Peyer's patch (tissue), 4 donors: ENCODE measurements around the gene B4GALT7. TPM values are rescaled to one million over a fixed set of nuclear protein-coding genes. Genes with fewer than 3 reads are reported as not detected.
"Not testable (repeated sequence)": the region's sequence is repeated elsewhere in the genome, so short reads cannot be mapped to it uniquely, and the experiment has no call there.

ENCODE experiments used
- DNase-seq, 3 donors: peaks; one replicate each; pipeline ENCODE4 v3.0.0-alpha.2; 2017 to 2019
- H3K27ac ChIP-seq, 4 donors: fragments of 200-600 bp; sonication (generic); one replicate each; pipeline ENCODE4 v1.5.1; 2016 to 2019
- H3K27me3 ChIP-seq, 2 donors: fragments of 200-600 bp; sonication (generic); one replicate each; pipeline ENCODE4 v1.5.1; 2019
- H3K36me3 ChIP-seq, 3 donors: fragments of 200-600 bp; sonication (generic); one replicate each; pipeline ENCODE4 v1.5.1; 2016 to 2019
- H3K4me1 ChIP-seq, 4 donors: fragments of 200-600 bp; sonication (generic); one replicate each; pipeline ENCODE4 v1.5.1; 2016 to 2019
- H3K4me3 ChIP-seq, 4 donors: fragments of 200-600 bp; sonication (generic); 1 replicate in 3 of 4; 2 replicates in 1 of 4; pipeline ENCODE4 v1.5.1; 2016 to 2019; ENCODE audit warnings: mild to moderate bottlenecking in 1 of 4
- H3K9me3 ChIP-seq, 4 donors: fragments of 200-600 bp; sonication (generic); one replicate each; pipeline ENCODE4 v1.5.1; 2016 to 2019; ENCODE audit warnings: mild to moderate bottlenecking in 1 of 4
- POLR2A ChIP-seq, 2 donors: fragments of 450-650 bp; IDR thresholded peaks; one replicate each; pipeline ENCODE4 v1.5.1; 2017; ENCODE audit warnings: antibody characterized with exemption in 2 of 2, mild to moderate bottlenecking in 2 of 2, moderate library complexity in 2 of 2
- total RNA-seq, 4 donors: library from RNA; depleted of rRNA; stranded (reverse); fragments of >200 nt; gene quantifications; one replicate each; pipeline ENCODE4 v1.1.0, GENCODE V29; 2016
- TF ChIP-seq, protein P1 (sequence below), 6 experiments: fragments of 450-650 bp in 4 of 6; fragments of 200-600 bp in 2 of 6; sonication (generic) in 1 of 6; IDR thresholded peaks; one replicate each; pipeline ENCODE4 v1.5.1; 2017 to 2019; ENCODE audit warnings: antibody characterized with exemption in 6 of 6, mild to moderate bottlenecking in 3 of 6, moderate library complexity in 1 of 6

The B4GALT7 gene
- total RNA-seq, 4 donors from 2014 or later = 12.6 to 29.8 (median 21.9) TPM

DNA sequence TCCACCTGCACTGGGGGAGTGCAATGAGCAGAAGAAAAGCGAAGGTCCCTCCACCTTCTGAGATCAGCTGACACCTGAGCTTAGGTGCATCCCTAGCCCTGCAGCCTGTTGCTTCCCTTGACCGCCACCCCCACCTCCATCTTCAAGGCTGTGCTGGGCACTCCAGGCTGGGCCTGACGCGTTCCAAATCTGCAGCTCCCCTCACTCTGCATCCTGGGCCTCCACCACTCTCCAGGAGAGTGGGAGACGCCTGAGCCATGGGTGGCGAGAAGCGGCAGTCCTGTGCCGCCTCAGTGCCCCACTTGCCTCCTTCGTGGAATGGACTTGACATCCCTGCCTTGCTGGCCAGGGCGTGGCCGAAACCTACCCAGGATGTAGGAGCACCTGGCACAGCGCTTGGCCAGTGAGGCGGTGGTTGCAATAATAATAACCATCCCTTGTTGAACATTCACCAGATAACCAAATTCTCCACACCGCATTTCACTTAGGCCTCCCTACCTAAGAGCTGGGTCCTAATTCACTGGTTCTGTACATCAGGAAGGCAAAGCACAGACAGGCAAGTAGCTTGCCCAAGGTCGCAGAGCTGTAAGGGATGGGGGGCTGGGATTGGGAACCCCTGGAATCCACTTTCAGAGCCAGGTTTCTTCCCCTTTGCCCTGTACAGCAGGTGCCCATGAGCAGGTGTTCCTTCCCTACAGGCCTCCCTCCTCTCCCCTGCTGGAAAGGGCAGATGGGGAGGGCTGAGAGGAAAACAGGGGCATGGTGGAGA is 11.7 kb downstream of the B4GALT7 start:
- TF ChIP-seq, protein P1, sequence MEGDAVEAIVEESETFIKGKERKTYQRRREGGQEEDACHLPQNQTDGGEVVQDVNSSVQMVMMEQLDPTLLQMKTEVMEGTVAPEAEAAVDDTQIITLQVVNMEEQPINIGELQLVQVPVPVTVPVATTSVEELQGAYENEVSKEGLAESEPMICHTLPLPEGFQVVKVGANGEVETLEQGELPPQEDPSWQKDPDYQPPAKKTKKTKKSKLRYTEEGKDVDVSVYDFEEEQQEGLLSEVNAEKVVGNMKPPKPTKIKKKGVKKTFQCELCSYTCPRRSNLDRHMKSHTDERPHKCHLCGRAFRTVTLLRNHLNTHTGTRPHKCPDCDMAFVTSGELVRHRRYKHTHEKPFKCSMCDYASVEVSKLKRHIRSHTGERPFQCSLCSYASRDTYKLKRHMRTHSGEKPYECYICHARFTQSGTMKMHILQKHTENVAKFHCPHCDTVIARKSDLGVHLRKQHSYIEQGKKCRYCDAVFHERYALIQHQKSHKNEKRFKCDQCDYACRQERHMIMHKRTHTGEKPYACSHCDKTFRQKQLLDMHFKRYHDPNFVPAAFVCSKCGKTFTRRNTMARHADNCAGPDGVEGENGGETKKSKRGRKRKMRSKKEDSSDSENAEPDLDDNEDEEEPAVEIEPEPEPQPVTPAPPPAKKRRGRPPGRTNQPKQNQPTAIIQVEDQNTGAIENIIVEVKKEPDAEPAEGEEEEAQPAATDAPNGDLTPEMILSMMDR (IDR thresholded peaks at IDR 0.05) = no peak
- TF ChIP-seq POLR2A (IDR thresholded peaks at IDR 0.05) = no peak
- H3K36me3 ChIP-seq = no peaks in the 10 kb centered on the region
- no peaks in the 10 kb centered on the region for H3K27me3 ChIP-seq
- H3K4me1 ChIP-seq = peaks cover 0 to 14% (median 4%) of the 10 kb centered on the region in 4 donors
- no peaks in the 10 kb centered on the region for H3K9me3 ChIP-seq
- no peak for DNase-seq
- no peak overlapping the region for H3K4me3 ChIP-seq
- no peak overlapping the region for H3K27ac ChIP-seq

GRCh38 chr5:177612215-177612673 is 12.3 kb downstream of the B4GALT7 start:
- H3K36me3 ChIP-seq = no peaks in the 10 kb centered on the region
- no peak for DNase-seq
- no peak overlapping the region for H3K4me3 ChIP-seq
- H3K4me1 ChIP-seq = peaks cover 0 to 8% (median 2%) of the 10 kb centered on the region in 4 donors
- H3K27ac ChIP-seq = no peak overlapping the region
- H3K9me3 ChIP-seq = no peaks in the 10 kb centered on the region
- no peaks in the 10 kb centered on the region for H3K27me3 ChIP-seq
- TF ChIP-seq POLR2A (IDR thresholded peaks at IDR 0.05) = no peak
- TF ChIP-seq, protein P1 (IDR thresholded peaks at IDR 0.05) = no peak

- Histone ChIP-seq H3K4me1 (no peaks in the 10 kb centered on the region), H3K9me3 (no peaks in the 10 kb centered on the region), H3K4me3 (no peak overlapping the region), H3K27ac (no peak overlapping the region), H3K27me3 (no peaks in the 10 kb centered on the region), H3K36me3 (peaks cover 0 to 45% (median 0%) of the 10 kb centered on the region in 3 donors)
- TF ChIP-seq POLR2A (IDR thresholded peaks at IDR 0.05) = no peak
- TF ChIP-seq, protein P1 (IDR thresholded peaks at IDR 0.05) = no peak
- no peak for DNase-seq
These were observed 20.6 kb downstream of the B4GALT7 start for GRCh38 chr5:177620560-177620959.

- H3K4me1 ChIP-seq, DNase-seq, H3K27me3 ChIP-seq, H3K9me3 ChIP-seq, H3K4me3 ChIP-seq, H3K27ac ChIP-seq: not testable (repeated sequence)
- peaks cover 0 to 35% (median 0%) of the 10 kb centered on the region in 3 donors for H3K36me3 ChIP-seq
These were observed 24.2 kb downstream of the B4GALT7 start for GRCh38 chr5:177624172-177624571.

- H3K27ac ChIP-seq = not testable (repeated sequence)
These were observed 30.3 kb downstream of the B4GALT7 start for GRCh38 chr5:177630186-177630585.

GRCh38 chr5:177634912-177635311 is 35.0 kb downstream of the B4GALT7 start:
- not testable (repeated sequence) for H3K9me3 ChIP-seq, H3K27ac ChIP-seq, H3K4me1 ChIP-seq, H3K36me3 ChIP-seq, DNase-seq, H3K4me3 ChIP-seq, H3K27me3 ChIP-seq

More at GRCh38 chr5:177630186-177630585, 30.3 kb downstream of the B4GALT7 start:
- H3K27me3 ChIP-seq, DNase-seq, H3K9me3 ChIP-seq, H3K4me3 ChIP-seq, H3K4me1 ChIP-seq, H3K36me3 ChIP-seq: not testable (repeated sequence)

DNA sequence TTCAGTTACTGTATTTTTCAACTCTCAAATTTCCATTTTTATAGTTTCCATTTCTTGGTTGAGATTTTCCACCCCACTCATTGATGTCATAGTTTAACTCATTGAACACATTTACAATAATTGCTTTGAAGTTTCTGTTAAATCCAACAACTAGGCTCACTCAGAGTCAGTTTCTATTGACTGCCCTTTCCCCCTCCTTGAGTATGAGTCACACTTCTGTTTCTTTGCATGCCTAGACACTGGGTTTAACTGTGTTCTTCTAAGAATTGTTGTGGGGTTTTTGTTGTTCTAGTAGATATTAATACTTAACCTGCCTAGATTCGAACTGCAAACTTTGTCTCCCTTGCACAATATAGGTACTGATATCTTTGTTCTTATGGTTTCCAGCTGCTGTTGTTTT is 45.5 kb downstream of the B4GALT7 start:
- H3K27ac ChIP-seq, DNase-seq, H3K4me1 ChIP-seq, H3K9me3 ChIP-seq, H3K27me3 ChIP-seq, H3K4me3 ChIP-seq, H3K36me3 ChIP-seq: not testable (repeated sequence)

- H3K4me1 ChIP-seq, H3K27ac ChIP-seq, DNase-seq, H3K9me3 ChIP-seq, H3K36me3 ChIP-seq, H3K4me3 ChIP-seq, H3K27me3 ChIP-seq: not testable (repeated sequence)
These were observed 51.3 kb downstream of the B4GALT7 start for GRCh38 chr5:177651235-177651634.

DNA sequence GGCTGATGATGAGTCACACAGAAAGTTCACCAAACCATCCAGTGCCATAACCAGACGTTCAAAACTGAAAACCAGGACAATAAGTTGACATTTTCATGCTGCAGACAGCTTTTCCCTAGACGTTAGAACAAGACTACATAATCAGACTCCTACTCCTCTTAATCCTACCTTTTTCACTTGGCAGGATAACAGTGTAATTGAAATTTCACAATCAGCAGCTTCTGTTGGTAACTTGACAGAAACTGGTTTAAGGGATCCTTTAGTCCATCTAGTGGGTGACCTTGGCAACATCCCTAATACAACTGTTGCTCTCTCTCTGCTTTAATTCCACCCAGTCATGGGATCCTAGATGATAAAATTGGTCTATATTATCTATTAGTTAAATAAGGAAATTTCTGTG is 57.9 kb downstream of the B4GALT7 start:
- H3K27ac ChIP-seq, DNase-seq: not testable (repeated sequence)

GRCh38 chr5:177658542-177658941 is 58.6 kb downstream of the B4GALT7 start:
- H3K4me3 ChIP-seq, DNase-seq, H3K27ac ChIP-seq, H3K27me3 ChIP-seq, H3K9me3 ChIP-seq, H3K4me1 ChIP-seq, H3K36me3 ChIP-seq: not testable (repeated sequence)

More for the DNA sequence above, 57.9 kb downstream of the B4GALT7 start:
- not testable (repeated sequence) for H3K9me3 ChIP-seq, H3K27me3 ChIP-seq, H3K36me3 ChIP-seq, H3K4me3 ChIP-seq, H3K4me1 ChIP-seq
